ENCODE data around the gene DCAF8L2.

GRCh38 chrX:27597508-27597907 lies 7.4 kb downstream of the DCAF8L2 start:
- no peak for TF ChIP-seq POLR2AphosphoS5 (IDR thresholded peaks at IDR 0.05; ENCODE audit: low read depth, low read length)
- no peak for TF ChIP-seq POLR2A (IDR thresholded peaks at IDR 0.05; ENCODE audit: low read depth, low read length)

Measured in GM12892 (cell line).